GM21723 (cell line): ENCODE data around the gene TK2.
"Not testable (repeated sequence)": the region's sequence is repeated elsewhere in the genome, so short reads cannot be mapped to it uniquely, and the experiment has no call there.

Experiments
- ATAC-seq: cut with Tn5 transposase; IDR thresholded peaks from one replicate; pipeline ENCODE4 v1.9.1; 2021; ENCODE audit warnings: mild to moderate bottlenecking, moderate library complexity; ENCODE audit not compliant: unreplicated experiment

TK2 gene

GRCh38 chr16:66574081-66574480 lies 24.2 kb upstream of the TK2 start:
- no peak for ATAC-seq

- ATAC-seq = no peak
Measured at GRCh38 chr16:66572356-66572755, 22.4 kb upstream of the TK2 start.

- ATAC-seq = no peak
Measured at GRCh38 chr16:66569827-66570405, 20.0 kb upstream of the TK2 start.

DNA sequence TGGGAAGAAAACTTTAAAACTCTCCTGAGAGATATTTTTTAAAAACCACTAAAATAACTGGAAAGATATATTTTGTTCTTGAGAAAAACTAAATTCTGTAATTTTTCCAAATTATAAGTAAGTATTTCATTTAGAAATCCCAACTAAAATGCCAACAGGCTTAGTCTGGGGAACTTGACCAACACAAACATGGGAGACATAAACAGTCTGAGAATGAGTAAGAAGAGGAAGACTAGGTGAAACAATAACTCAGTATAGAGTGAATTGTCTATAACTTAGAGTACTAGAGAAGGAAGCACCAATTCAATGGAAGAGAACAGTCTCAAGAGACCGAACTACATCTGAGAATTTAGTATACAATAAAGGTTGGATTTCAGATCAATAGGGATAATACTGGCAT lies 19.2 kb upstream of the TK2 start:
- ATAC-seq = no peak

DNA sequence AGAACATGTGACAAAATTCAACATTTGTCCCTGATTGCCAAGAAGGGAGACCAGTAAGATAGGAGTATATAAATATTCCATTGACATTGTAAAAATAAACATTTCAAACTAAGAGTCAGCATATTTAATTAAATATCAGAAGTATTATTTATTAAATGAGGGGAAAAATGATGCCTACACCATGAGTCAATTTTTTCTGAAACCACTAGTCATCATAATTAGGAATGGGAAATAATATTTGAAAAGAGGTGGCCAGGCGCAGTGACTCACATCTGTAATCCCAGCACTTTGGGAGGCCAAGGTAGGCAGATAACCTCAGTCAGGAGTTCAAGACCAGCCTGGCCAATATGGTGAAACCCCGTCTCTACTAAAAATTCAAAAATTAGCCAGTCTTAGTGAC lies 18.4 kb upstream of the TK2 start:
- ATAC-seq = no peak

DNA sequence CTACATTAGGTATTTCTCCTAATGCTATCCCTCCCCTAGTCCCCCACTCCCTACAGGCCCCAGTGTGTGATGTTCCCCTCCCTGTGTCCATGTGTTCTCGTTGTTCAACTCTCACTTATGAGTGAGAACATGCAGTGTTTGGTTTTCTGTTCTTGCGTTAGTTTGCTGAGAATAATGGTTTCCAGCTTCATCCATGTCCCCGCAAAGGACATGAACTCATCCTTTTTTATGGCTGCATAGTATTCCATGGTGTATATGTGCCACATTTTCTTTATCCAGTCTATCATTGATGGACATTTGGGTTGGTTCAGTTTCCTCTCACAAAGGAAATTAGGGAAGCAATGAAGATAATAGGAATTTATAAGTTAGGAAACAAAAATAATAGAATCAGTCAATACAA lies 17.3 kb upstream of the TK2 start:
- ATAC-seq = not testable (repeated sequence)

- ATAC-seq = no peak
Measured at GRCh38 chr16:66566051-66566901, 16.4 kb upstream of the TK2 start, which contains the start of gene CMTM1. TSS of gene CMTM1 (plus strand) at chr16:66566439. CDS start at chr16:66566514, 75 bp downstream.

- ATAC-seq = no peak
Measured at GRCh38 chr16:66563574-66564334, 13.8 kb upstream of the TK2 start.

DNA sequence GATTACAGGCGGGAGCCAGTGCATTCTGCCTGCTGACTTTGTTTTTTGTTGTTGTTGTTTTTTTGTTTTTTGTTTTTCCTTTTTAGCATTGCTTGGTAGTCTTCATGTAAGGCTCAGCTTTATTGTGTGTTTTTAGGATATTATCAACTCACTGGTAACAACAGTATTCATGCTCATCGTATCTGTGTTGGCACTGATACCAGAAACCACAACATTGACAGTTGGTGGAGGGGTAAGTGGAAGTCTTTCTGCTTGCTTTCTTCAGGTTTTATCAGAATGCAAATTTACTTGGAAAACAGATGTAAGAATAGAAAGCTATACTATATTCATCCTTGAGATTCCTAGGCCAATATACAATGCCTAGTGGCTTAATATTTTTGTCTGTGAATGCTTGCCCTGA lies 13.1 kb upstream of the TK2 start:
- ATAC-seq = no peak

- no peak for ATAC-seq
Measured at GRCh38 chr16:66562409-66562808, 12.5 kb upstream of the TK2 start.

DNA sequence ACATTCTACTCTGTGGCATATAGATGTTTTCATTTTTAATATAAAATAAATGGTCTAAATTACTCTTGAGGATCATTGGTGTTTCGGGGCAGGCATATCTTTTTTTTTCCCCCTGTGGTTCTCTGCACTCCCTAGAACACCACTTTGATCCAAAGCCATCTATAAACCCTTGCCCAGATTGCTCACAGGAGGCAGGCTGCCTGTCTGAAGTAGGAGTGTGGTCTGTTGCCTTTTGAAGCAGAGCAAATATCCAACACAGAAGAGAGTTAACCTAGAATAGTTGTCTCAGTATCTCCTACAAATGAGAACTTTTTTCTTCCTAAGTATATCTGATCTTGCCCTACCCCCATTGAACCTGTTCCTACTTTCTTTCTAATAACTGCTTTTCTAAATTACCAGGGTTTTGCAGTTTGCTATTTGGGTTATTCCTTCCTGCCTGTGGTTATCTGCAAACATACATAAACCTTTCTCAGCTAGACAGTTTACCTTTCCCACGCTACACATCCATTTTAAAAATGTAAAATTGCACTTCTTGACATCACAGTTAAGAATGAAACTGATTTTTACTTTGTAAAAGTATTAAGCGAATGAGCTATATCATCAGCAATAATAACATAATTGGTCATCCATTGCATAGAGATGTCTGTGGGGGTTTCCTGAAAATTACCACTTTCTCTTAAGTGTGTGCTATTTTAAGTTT lies 11.6 kb upstream of the TK2 start:
- ATAC-seq = no peak

DNA sequence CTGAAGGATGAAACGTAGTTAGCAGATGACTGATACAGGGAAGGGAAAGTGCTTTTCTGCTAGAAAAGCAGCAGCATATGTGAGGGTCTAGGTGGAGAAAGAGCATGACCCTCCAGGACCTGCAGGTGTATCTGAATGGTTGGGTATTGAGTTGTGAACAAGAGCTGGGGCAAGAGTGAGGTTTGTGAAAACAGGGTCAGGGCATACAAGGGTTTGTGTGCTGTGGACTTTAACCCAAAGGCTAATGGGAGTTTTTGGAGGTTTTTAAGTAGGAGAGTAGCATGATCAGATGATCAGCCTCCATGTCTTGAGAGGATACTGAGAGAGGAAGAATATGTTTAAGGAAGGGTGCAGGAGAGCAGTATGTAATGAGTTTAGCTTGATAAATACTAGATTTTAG lies 10.2 kb upstream of the TK2 start:
- ATAC-seq = no peak

GRCh38 chr16:66554495-66554894 lies 4.6 kb upstream of the TK2 start:
- no peak for ATAC-seq

DNA sequence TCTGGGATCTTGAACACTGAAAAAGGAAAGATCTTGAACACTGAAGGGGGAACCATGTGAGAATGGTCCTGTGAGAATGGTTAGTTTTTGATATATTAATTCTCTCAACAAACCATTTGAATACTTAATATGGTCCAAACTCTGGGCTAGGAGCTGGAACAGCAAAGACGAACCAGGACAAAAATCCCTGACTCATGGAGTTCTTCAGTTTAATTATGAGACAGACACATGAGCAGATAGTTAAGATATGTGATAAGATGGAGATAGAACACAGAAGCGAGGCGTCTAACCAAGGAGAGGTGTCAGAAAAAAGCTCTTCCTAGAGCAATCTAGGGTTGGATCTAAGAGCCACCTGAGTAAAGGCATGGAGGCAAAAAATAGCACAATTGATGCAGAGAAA lies 4.1 kb upstream of the TK2 start:
- no peak for ATAC-seq

DNA sequence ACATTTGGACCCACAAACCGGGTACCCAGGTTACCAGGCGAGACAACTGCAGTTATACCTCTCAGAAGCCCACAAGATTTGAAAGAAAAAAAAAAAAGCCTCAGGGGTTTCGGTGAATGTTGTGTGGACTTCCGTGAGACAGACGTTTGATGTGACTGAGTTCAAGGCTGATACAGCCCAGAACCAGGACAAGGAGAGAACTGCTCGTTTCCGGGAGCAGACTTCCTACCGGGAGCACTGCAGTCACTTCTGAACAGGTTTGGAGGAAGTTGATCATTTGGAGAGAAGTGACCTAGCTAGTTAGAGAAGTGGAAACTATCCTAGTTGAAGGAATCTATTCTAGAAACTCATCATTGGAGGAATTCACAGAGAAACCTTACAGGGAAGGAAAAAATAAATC lies 3.3 kb upstream of the TK2 start:
- ATAC-seq = no peak

DNA sequence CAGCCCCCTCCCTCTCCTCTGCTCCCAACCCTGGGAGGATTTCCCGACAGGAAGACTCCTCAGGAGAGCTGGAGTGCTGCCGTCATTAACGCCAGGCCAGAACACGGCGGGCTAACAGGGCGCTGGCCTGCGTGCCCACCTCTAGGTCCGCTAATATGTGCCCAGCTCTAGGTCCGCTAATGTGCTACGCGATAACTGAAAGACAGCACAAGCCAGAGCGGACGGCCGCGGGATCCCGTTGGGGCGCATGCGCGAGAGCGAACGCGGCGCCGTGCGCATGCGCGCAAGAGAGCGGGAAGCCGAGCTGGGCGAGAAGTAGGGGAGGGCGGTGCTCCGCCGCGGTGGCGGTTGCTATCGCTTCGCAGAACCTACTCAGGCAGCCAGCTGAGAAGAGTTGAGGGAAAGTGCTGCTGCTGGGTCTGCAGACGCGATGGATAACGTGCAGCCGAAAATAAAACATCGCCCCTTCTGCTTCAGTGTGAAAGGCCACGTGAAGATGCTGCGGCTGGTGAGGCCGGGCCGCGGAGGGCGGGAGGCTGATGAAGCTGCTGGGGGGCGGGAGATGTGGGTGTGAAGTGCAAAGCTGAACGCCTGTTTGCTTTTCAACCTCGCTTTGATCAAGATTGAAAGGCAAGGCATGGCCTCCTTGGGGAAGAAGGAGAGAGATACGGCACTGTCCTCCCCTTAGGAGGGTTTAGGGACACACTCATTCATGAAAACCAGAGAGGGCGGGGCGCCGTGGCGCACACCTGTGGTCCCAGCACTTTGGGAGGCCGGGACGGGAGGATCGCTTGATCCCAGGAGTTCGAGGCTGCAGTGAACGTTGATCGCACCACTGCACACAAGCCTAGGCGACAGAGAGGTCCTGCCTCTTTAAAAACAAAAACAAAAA lies 2.6 kb upstream of the TK2 start, which contains the start of gene CKLF:
TSS of gene CKLF (plus strand) at position 291 of the 892 bp plus-strand sequence. CDS start at position 431, 140 bp downstream.
- ATAC-seq = peak; percentile 75

DNA sequence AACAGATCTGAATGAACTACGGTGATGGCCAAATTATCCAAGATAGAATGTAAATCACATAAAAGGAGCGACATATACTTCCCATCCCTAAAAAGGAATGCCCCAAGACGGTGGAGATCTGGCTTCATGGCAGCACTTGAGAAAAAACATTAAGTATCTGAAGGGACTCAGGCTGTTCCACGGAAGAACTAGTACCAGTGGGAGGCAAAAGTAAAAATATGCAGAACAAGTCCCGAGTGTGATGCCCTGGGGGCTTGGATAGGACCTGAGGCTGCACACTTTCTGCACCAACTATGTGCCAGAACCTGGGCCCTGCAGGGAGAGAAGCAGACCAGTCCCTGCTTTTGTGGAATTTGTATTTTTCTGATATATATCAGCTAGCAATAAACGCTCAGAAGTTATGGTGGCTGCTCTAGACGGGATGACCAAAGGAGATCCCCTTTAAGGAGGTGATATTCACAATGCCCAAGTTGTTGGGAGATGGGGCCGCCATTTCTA lies 1.9 kb upstream of the TK2 start:
- ATAC-seq = peak; percentile 18

- ATAC-seq = no peak
Measured at GRCh38 chr16:66551348-66551759, 1.4 kb upstream of the TK2 start.

DNA sequence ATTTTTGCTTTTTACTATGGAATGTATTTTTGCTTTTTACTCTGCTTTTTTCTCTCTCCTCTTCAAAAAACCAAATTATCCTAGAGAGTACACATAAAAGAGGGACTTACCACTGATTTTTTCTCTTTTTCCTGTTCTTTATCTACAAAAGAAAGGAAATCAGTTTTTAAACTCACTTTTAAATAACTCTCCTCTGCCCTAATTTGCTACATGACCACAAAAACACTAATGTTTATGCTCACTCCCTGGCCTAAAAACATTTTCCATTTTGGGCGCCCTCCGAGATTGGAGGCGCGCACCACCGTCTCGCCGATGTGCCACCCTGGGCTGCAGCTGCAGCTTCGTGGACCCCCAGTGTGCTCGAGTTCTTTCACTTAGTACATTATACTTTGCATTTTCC lies 1.1 kb downstream of the TK2 start:
- no peak for ATAC-seq

- ATAC-seq = no peak
Measured at GRCh38 chr16:66548068-66548467, 1.9 kb downstream of the TK2 start.
